ENCODE measurements around the gene MCC. TPM values are rescaled to one million over a fixed set of nuclear protein-coding genes. Genes with fewer than 3 reads are reported as not detected.

Gene MCC
- total RNA-seq, 5 donors from 2014 or later (not counting 1 experiment from before 2014, with no cell fraction given): 2.6 to 8.3 (median 6.3) TPM

- ChIA-PET POLR2A (no interaction called here), CTCF (no interaction called here)
- no peak overlapping the region for H3K4me3 ChIP-seq (ENCODE audit: control insufficient read depth in 1 of 2, extremely low read depth in 1 of 2, low read length in 1 of 2)
- Mint-ChIP-seq H3K4me1 (peaks cover 0 to 17% (median 12%) of the 10 kb centered on the region in 3 donors), H3K36me3 (no peaks in the 10 kb centered on the region), H3K4me3 (no peak overlapping the region), H3K27ac (no peak overlapping the region), H3K27me3 (no peaks in the 10 kb centered on the region), H3K9me3 (no peaks in the 10 kb centered on the region)
- H3K9me3 ChIP-seq: no peaks in the 10 kb centered on the region
- H3K27me3 ChIP-seq (replicated peaks in 1 of 2; ENCODE audit: control insufficient read depth in 2 of 2, extremely low read depth in 1 of 2, insufficient read depth in 2 of 2, low read length in 1 of 2): no peaks in the 10 kb centered on the region
- H3K4me1 ChIP-seq (ENCODE audit: control insufficient read depth in 1 of 2, extremely low read depth in 1 of 2, insufficient read depth in 2 of 2, low read length in 2 of 2): peaks cover 0 to 3% of the 10 kb centered on the region in 2 experiments
- no peak overlapping the region for H3K27ac ChIP-seq (ENCODE audit: low read length)
- DNase-seq (no peak), ATAC-seq (replicated peaks in 1 of 4) (no peak)
- no peaks in the 10 kb centered on the region for H3K36me3 ChIP-seq (ENCODE audit: control insufficient read depth in 2 of 2, extremely low read depth in 1 of 2, insufficient read depth in 1 of 2, low read length in 1 of 2)
- 95% methylated on average over 3 of the region's 7 CpGs for WGBS (ENCODE audit: insufficient coverage)
These were observed 302.2 kb downstream of the MCC start for GRCh38 chr5:113186061-113186460.

- Mint-ChIP-seq H3K4me3 (no peak overlapping the region), H3K9me3 (no peaks in the 10 kb centered on the region), H3K36me3 (no peaks in the 10 kb centered on the region), H3K27me3 (no peaks in the 10 kb centered on the region), H3K27ac (no peak overlapping the region), H3K4me1 (peaks cover 0 to 17% (median 12%) of the 10 kb centered on the region in 3 donors)
- H3K9me3 ChIP-seq: no peaks in the 10 kb centered on the region
- H3K4me3 ChIP-seq (ENCODE audit: control insufficient read depth in 1 of 2, extremely low read depth in 1 of 2, low read length in 1 of 2): no peak overlapping the region
- peaks cover 0 to 3% of the 10 kb centered on the region in 2 experiments for H3K4me1 ChIP-seq (ENCODE audit: control insufficient read depth in 1 of 2, extremely low read depth in 1 of 2, insufficient read depth in 2 of 2, low read length in 2 of 2)
- H3K27me3 ChIP-seq (replicated peaks in 1 of 2; ENCODE audit: control insufficient read depth in 2 of 2, extremely low read depth in 1 of 2, insufficient read depth in 2 of 2, low read length in 1 of 2): no peaks in the 10 kb centered on the region
- DNase-seq: no peak
- WGBS (ENCODE audit: insufficient coverage): no CpG with 5 or more reads among the region's 2 CpGs
- ChIA-PET CTCF (interaction anchor here (0.7 kb wide), 3 partner anchors 47 to 153 kb away, joined by 3 to 6 read pairs (median 4); no protein-coding TSS in a partner anchor), POLR2A (interaction anchor here (0.6 kb wide), 4 partner anchors 19 to 270 kb away, joined by 4 to 6 read pairs (median 5); no protein-coding TSS in a partner anchor)
- ATAC-seq (replicated peaks in 1 of 4): no peak
- H3K27ac ChIP-seq (ENCODE audit: low read length): no peak overlapping the region
- H3K36me3 ChIP-seq (ENCODE audit: control insufficient read depth in 2 of 2, extremely low read depth in 1 of 2, insufficient read depth in 1 of 2, low read length in 1 of 2): no peaks in the 10 kb centered on the region
These were observed 304.6 kb downstream of the MCC start for GRCh38 chr5:113183694-113184093.

GRCh38 chr5:113182658-113183344 is 305.5 kb downstream of the MCC start:
- POLR2A ChIA-PET: no interaction called here
- no peaks in the 10 kb centered on the region for H3K9me3 ChIP-seq
- no peak overlapping the region for H3K27ac ChIP-seq (ENCODE audit: low read length)
- H3K27ac Mint-ChIP-seq: no peak overlapping the region
- H3K4me1 Mint-ChIP-seq: peaks cover 0 to 17% (median 12%) of the 10 kb centered on the region in 3 donors
- no peak for DNase-seq
- H3K27me3 ChIP-seq (replicated peaks in 1 of 2; ENCODE audit: control insufficient read depth in 2 of 2, extremely low read depth in 1 of 2, insufficient read depth in 2 of 2, low read length in 1 of 2): no peaks in the 10 kb centered on the region
- H3K4me3 Mint-ChIP-seq: no peak overlapping the region
- ATAC-seq (replicated peaks in 1 of 4): no peak
- no peak overlapping the region for H3K4me3 ChIP-seq (ENCODE audit: control insufficient read depth in 1 of 2, extremely low read depth in 1 of 2, low read length in 1 of 2)
- H3K4me1 ChIP-seq (ENCODE audit: control insufficient read depth in 1 of 2, extremely low read depth in 1 of 2, insufficient read depth in 2 of 2, low read length in 2 of 2): peaks cover 0 to 3% of the 10 kb centered on the region in 2 experiments
- CTCF ChIA-PET: no interaction called here
- no peaks in the 10 kb centered on the region for H3K36me3 Mint-ChIP-seq
- H3K36me3 ChIP-seq (ENCODE audit: control insufficient read depth in 2 of 2, extremely low read depth in 1 of 2, insufficient read depth in 1 of 2, low read length in 1 of 2): no peaks in the 10 kb centered on the region
- 94% methylated on average over 7 of the region's 11 CpGs for WGBS (ENCODE audit: insufficient coverage)
- no peaks in the 10 kb centered on the region for H3K27me3 Mint-ChIP-seq
- no peaks in the 10 kb centered on the region for H3K9me3 Mint-ChIP-seq

DNA sequence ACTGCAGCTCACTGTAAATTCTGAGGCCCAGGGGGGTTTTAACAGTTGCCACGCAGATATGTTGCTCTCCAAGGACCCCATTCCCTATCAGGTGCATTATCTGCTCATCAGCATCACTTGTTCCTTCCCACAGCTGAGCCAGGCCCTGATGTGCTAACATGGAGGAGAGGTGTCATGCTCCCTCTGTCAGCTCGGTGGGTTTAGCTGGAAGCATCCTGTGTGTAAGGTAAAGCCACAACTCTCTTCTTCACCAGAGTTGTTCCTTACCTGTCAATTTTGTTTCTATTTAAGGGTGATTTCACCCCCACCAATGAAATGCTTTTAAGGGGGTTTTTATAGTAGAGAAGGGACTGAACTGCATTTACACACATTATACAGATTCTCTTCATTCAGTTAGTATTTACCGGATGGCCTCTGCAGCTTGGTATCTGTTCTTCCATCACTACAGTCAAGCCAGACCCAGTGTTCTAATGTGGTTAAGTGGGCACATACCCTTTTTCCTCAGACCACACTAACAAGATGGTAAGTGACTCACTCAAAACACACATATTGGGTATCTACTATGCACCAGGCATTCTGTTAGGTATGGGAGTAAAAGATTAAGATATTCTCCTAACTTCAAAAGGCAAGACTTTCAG is 306.3 kb downstream of the MCC start:
- H3K27ac Mint-ChIP-seq: peak overlapping the region in 1 of 2 donors; percentile 79
- CTCF ChIA-PET: no interaction called here
- no peaks in the 10 kb centered on the region for H3K36me3 Mint-ChIP-seq
- DNase-seq (peak in 1 of 35 experiments; percentile 2), ATAC-seq (replicated peaks in 1 of 4) (peak in 2 of 4 experiments; percentile 13 to 55)
- WGBS (ENCODE audit: insufficient coverage): no CpG with 5 or more reads among the region's 3 CpGs
- no peak overlapping the region for H3K4me3 Mint-ChIP-seq
- no peaks in the 10 kb centered on the region for H3K27me3 ChIP-seq (replicated peaks in 1 of 2; ENCODE audit: control insufficient read depth in 2 of 2, extremely low read depth in 1 of 2, insufficient read depth in 2 of 2, low read length in 1 of 2)
- no peak overlapping the region for H3K27ac ChIP-seq (ENCODE audit: low read length)
- no peaks in the 10 kb centered on the region for H3K9me3 ChIP-seq
- no peaks in the 10 kb centered on the region for H3K36me3 ChIP-seq (ENCODE audit: control insufficient read depth in 2 of 2, extremely low read depth in 1 of 2, insufficient read depth in 1 of 2, low read length in 1 of 2)
- no peaks in the 10 kb centered on the region for H3K9me3 Mint-ChIP-seq
- H3K4me1 Mint-ChIP-seq: peaks cover 0 to 17% (median 12%) of the 10 kb centered on the region in 3 donors
- POLR2A ChIA-PET: no interaction called here
- no peak overlapping the region for H3K4me3 ChIP-seq (ENCODE audit: control insufficient read depth in 1 of 2, extremely low read depth in 1 of 2, low read length in 1 of 2)
- peaks cover 0 to 2% of the 10 kb centered on the region in 2 donors for H3K27me3 Mint-ChIP-seq
- H3K4me1 ChIP-seq (ENCODE audit: control insufficient read depth in 1 of 2, extremely low read depth in 1 of 2, insufficient read depth in 2 of 2, low read length in 2 of 2): peaks cover 0 to 3% of the 10 kb centered on the region in 2 experiments

GRCh38 chr5:113181409-113181808 is 306.8 kb downstream of the MCC start:
- no peak overlapping the region for H3K4me3 Mint-ChIP-seq
- H3K4me1 Mint-ChIP-seq: peaks cover 0 to 17% (median 12%) of the 10 kb centered on the region in 3 donors
- DNase-seq: no peak
- H3K36me3 Mint-ChIP-seq: no peaks in the 10 kb centered on the region
- H3K36me3 ChIP-seq (ENCODE audit: control insufficient read depth in 2 of 2, extremely low read depth in 1 of 2, insufficient read depth in 1 of 2, low read length in 1 of 2): no peaks in the 10 kb centered on the region
- H3K4me1 ChIP-seq (ENCODE audit: control insufficient read depth in 1 of 2, extremely low read depth in 1 of 2, insufficient read depth in 2 of 2, low read length in 2 of 2): peaks cover 0 to 3% of the 10 kb centered on the region in 2 experiments
- H3K9me3 Mint-ChIP-seq: no peaks in the 10 kb centered on the region
- H3K9me3 ChIP-seq: no peaks in the 10 kb centered on the region
- H3K27ac ChIP-seq (ENCODE audit: low read length): no peak overlapping the region
- H3K4me3 ChIP-seq (ENCODE audit: control insufficient read depth in 1 of 2, extremely low read depth in 1 of 2, low read length in 1 of 2): no peak overlapping the region
- POLR2A ChIA-PET: no interaction called here
- CTCF ChIA-PET: no interaction called here
- H3K27me3 Mint-ChIP-seq: peaks cover 0 to 8% of the 10 kb centered on the region in 2 donors
- ATAC-seq (replicated peaks in 1 of 4): peak in 1 of 4 experiments; percentile 29
- WGBS (ENCODE audit: insufficient coverage): no CpG with 5 or more reads among the region's 1 CpG
- no peaks in the 10 kb centered on the region for H3K27me3 ChIP-seq (replicated peaks in 1 of 2; ENCODE audit: control insufficient read depth in 2 of 2, extremely low read depth in 1 of 2, insufficient read depth in 2 of 2, low read length in 1 of 2)
- peak overlapping the region in 1 of 2 donors; percentile 79 for H3K27ac Mint-ChIP-seq

GRCh38 chr5:113179156-113179555 is 309.1 kb downstream of the MCC start:
- no peak overlapping the region for H3K4me3 Mint-ChIP-seq
- H3K27me3 Mint-ChIP-seq: peaks cover 0 to 8% of the 10 kb centered on the region in 2 donors
- H3K36me3 ChIP-seq (ENCODE audit: control insufficient read depth in 2 of 2, extremely low read depth in 1 of 2, insufficient read depth in 1 of 2, low read length in 1 of 2): no peaks in the 10 kb centered on the region
- H3K4me1 Mint-ChIP-seq: peaks cover 0 to 17% (median 12%) of the 10 kb centered on the region in 3 donors
- POLR2A ChIA-PET: no interaction called here
- CTCF ChIA-PET: no interaction called here
- DNase-seq (no peak), ATAC-seq (replicated peaks in 1 of 4) (no peak)
- H3K27ac ChIP-seq (ENCODE audit: low read length): no peak overlapping the region
- H3K9me3 Mint-ChIP-seq: no peaks in the 10 kb centered on the region
- H3K4me3 ChIP-seq (ENCODE audit: control insufficient read depth in 1 of 2, extremely low read depth in 1 of 2, low read length in 1 of 2): no peak overlapping the region
- H3K9me3 ChIP-seq: no peaks in the 10 kb centered on the region
- no peaks in the 10 kb centered on the region for H3K36me3 Mint-ChIP-seq
- H3K27me3 ChIP-seq (replicated peaks in 1 of 2; ENCODE audit: control insufficient read depth in 2 of 2, extremely low read depth in 1 of 2, insufficient read depth in 2 of 2, low read length in 1 of 2): no peaks in the 10 kb centered on the region
- no peak overlapping the region for H3K27ac Mint-ChIP-seq
- H3K4me1 ChIP-seq (ENCODE audit: control insufficient read depth in 1 of 2, extremely low read depth in 1 of 2, insufficient read depth in 2 of 2, low read length in 2 of 2): peaks cover 0 to 3% of the 10 kb centered on the region in 2 experiments
